Measurements from ENCODE around the gene KCNMA1. TPM values are rescaled to one million over a fixed set of nuclear protein-coding genes. Genes with fewer than 3 reads are reported as not detected.

Gene KCNMA1
- total RNA-seq, 1 experiment from 2014 or later = 143 TPM

GRCh38 chr10:77368006-77368405 lies 269.6 kb downstream of the KCNMA1 start:
- Histone ChIP-seq H3F3A (ENCODE audit: low read length, unreplicated experiment) (no peaks in the 10 kb centered on the region), H3K4me2 (ENCODE audit: low read length) (no peak overlapping the region), H3K27me3 (ENCODE audit: low read length) (no peaks in the 10 kb centered on the region), H2AFZ (ENCODE audit: low read length) (no peak overlapping the region), H3K36me3 (ENCODE audit: low read depth, low read length) (peaks cover 36% of the 10 kb centered on the region), H3K27ac (ENCODE audit: low read length) (no peak overlapping the region), H3K9ac (ENCODE audit: low read length) (no peak overlapping the region), H4K20me1 (ENCODE audit: low read length) (no peaks in the 10 kb centered on the region), H3K9me2 (replicated peaks; ENCODE audit: low read length) (0 out of 2 replicates have a peak, but pooled peaks cover 3% of the 10 kb centered on the region), H3K9me3 (ENCODE audit: low read length) (peaks cover 25% of the 10 kb centered on the region), H3K79me2 (ENCODE audit: low read length) (no peaks in the 10 kb centered on the region), H3K4me3 (ENCODE audit: low read length) (no peak overlapping the region), H3K4me1 (ENCODE audit: insufficient read depth, low read length) (peaks cover 17% of the 10 kb centered on the region)
- TF ChIP-seq, protein P1, sequence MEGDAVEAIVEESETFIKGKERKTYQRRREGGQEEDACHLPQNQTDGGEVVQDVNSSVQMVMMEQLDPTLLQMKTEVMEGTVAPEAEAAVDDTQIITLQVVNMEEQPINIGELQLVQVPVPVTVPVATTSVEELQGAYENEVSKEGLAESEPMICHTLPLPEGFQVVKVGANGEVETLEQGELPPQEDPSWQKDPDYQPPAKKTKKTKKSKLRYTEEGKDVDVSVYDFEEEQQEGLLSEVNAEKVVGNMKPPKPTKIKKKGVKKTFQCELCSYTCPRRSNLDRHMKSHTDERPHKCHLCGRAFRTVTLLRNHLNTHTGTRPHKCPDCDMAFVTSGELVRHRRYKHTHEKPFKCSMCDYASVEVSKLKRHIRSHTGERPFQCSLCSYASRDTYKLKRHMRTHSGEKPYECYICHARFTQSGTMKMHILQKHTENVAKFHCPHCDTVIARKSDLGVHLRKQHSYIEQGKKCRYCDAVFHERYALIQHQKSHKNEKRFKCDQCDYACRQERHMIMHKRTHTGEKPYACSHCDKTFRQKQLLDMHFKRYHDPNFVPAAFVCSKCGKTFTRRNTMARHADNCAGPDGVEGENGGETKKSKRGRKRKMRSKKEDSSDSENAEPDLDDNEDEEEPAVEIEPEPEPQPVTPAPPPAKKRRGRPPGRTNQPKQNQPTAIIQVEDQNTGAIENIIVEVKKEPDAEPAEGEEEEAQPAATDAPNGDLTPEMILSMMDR (conservative IDR thresholded peaks at IDR 0.05; ENCODE audit: low read depth, low read length) = no peak
- TF ChIP-seq EZH2 (IDR thresholded peaks at IDR 0.05; ENCODE audit: low read length, unreplicated experiment) (no peak), EZH2phosphoT487 (IDR thresholded peaks at IDR 0.05; ENCODE audit: borderline replicate concordance, low read length) (no peak)
- ChIA-PET CTCF (interaction anchor here (0.5 to 0.6 kb wide), 2 partner anchors 194 to 1359 kb away, joined by 3 read pairs; no protein-coding TSS in a partner anchor), POLR2A (ENCODE audit: unreplicated experiment) (no interaction called here)
- intact Hi-C loops (cut with micrococcal nuclease) = no loop called here
- DNase-seq (no peak), ATAC-seq (no peak)
- BruUV-seq (replicated peaks) = no TSS peak

DNA sequence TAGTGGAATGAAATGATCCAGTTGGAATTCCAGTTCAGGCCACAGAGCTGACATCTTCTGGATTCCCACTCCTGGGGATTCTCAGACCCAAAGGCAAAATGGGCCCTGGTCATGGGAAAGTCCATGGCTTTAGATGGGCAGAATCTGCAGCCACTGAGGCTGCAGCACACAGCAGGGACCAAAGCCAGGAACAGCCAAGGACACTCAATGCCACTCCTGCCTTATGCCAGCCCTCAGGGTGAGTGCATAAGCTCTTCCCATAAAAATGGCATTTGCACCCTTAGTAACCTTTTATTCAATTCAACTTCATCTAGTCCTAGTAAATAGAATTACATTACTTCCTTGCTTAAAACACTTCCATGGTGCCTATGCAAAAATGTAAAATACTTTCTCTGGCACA lies 274.4 kb downstream of the KCNMA1 start:
- TF ChIP-seq EZH2 (IDR thresholded peaks at IDR 0.05; ENCODE audit: low read length, unreplicated experiment) (no peak), EZH2phosphoT487 (IDR thresholded peaks at IDR 0.05; ENCODE audit: borderline replicate concordance, low read length) (no peak)
- TF ChIP-seq, protein P1 (conservative IDR thresholded peaks at IDR 0.05; ENCODE audit: low read depth, low read length) = no peak
- Histone ChIP-seq H3K4me2 (ENCODE audit: low read length) (no peak overlapping the region), H4K20me1 (ENCODE audit: low read length) (no peaks in the 10 kb centered on the region), H3K36me3 (ENCODE audit: low read depth, low read length) (0 out of 2 replicates have a peak, but pooled peaks cover 3% of the 10 kb centered on the region), H3K27me3 (ENCODE audit: low read length) (no peaks in the 10 kb centered on the region), H3K4me3 (ENCODE audit: low read length) (no peak overlapping the region), H3K9ac (ENCODE audit: low read length) (no peak overlapping the region), H3K27ac (ENCODE audit: low read length) (no peak overlapping the region), H3F3A (ENCODE audit: low read length, unreplicated experiment) (no peaks in the 10 kb centered on the region), H3K4me1 (ENCODE audit: insufficient read depth, low read length) (peaks cover 4% of the 10 kb centered on the region), H2AFZ (ENCODE audit: low read length) (no peak overlapping the region), H3K9me2 (replicated peaks; ENCODE audit: low read length) (0 out of 2 replicates have a peak, but pooled peaks cover 3% of the 10 kb centered on the region), H3K9me3 (ENCODE audit: low read length) (peaks cover 1% of the 10 kb centered on the region), H3K79me2 (ENCODE audit: low read length) (no peaks in the 10 kb centered on the region)
- POLR2A ChIA-PET (ENCODE audit: unreplicated experiment) = no interaction called here
- ATAC-seq (no peak), DNase-seq (no peak)
- intact Hi-C loops (cut with micrococcal nuclease) = no loop called here
- BruUV-seq (replicated peaks) = no TSS peak
- CTCF ChIA-PET = no interaction called here

- Histone ChIP-seq H3K79me2 (ENCODE audit: low read length) (peaks cover 5% of the 10 kb centered on the region; the same call in 1 of the 2 replicates), H3K4me1 (ENCODE audit: insufficient read depth, low read length) (peaks cover 18% of the 10 kb centered on the region), H3F3A (ENCODE audit: low read length, unreplicated experiment) (no peaks in the 10 kb centered on the region), H3K27ac (ENCODE audit: low read length) (no peak overlapping the region), H4K20me1 (ENCODE audit: low read length) (no peaks in the 10 kb centered on the region), H3K9me2 (replicated peaks; ENCODE audit: low read length) (0 out of 2 replicates have a peak, but pooled peaks cover 3% of the 10 kb centered on the region), H3K4me3 (ENCODE audit: low read length) (no peak overlapping the region), H3K4me2 (ENCODE audit: low read length) (no peak overlapping the region), H3K36me3 (ENCODE audit: low read depth, low read length) (no peaks in the 10 kb centered on the region), H3K9ac (ENCODE audit: low read length) (no peak overlapping the region), H3K27me3 (ENCODE audit: low read length) (no peaks in the 10 kb centered on the region), H2AFZ (ENCODE audit: low read length) (no peak overlapping the region), H3K9me3 (ENCODE audit: low read length) (no peaks in the 10 kb centered on the region)
- no peak for DNase-seq
- ChIA-PET POLR2A (ENCODE audit: unreplicated experiment) (no interaction called here), CTCF (no interaction called here)
- no peak for ATAC-seq
- intact Hi-C loops (cut with micrococcal nuclease) = no loop called here
- no TSS peak for BruUV-seq (replicated peaks)
- TF ChIP-seq, protein P1 (conservative IDR thresholded peaks at IDR 0.05; ENCODE audit: low read depth, low read length) = no peak
- TF ChIP-seq EZH2 (IDR thresholded peaks at IDR 0.05; ENCODE audit: low read length, unreplicated experiment) = no peak
- TF ChIP-seq EZH2phosphoT487 (IDR thresholded peaks at IDR 0.05; ENCODE audit: borderline replicate concordance, low read length) = no peak
Observed at GRCh38 chr10:77361831-77362230, 275.8 kb downstream of the KCNMA1 start.

Measured in PC-3 (cell line).